Tibial nerve (tissue), 4 donors: ENCODE data around the gene IGF2BP1.

ENCODE experiments used
- CTCF ChIP-seq, 5 experiments: fragments of 200-600 bp in 3 of 5; fragments of 450-650 bp in 2 of 5; sonication (generic) in 3 of 5; IDR thresholded peaks; one replicate each; pipeline ENCODE4 v1.5.1; 2016 to 2019; ENCODE audit warnings: antibody characterized with exemption in 5 of 5, mild to moderate bottlenecking in 3 of 5, moderate library complexity in 2 of 5
- EP300 ChIP-seq, 2 donors: sonication (generic); formaldehyde crosslinking; IDR thresholded peaks; one replicate each; pipeline ENCODE4 v1.6.1; 2017; ENCODE audit warnings: antibody characterized with exemption in 2 of 2, mild to moderate bottlenecking in 1 of 2
- POLR2A ChIP-seq, 2 donors: fragments of 450-650 bp; IDR thresholded peaks; one replicate each; pipeline ENCODE4 v1.6.1; 2017; ENCODE audit warnings: antibody characterized with exemption in 2 of 2, mild to moderate bottlenecking in 2 of 2, moderate library complexity in 2 of 2

- TF ChIP-seq POLR2A (IDR thresholded peaks at IDR 0.05) (no peak), CTCF (IDR thresholded peaks at IDR 0.05) (no peak), EP300 (IDR thresholded peaks at IDR 0.05) (no peak)
Observed at GRCh38 chr17:49069585-49070273, 72.5 kb downstream of the IGF2BP1 start.
